GM21515 (cell line): ENCODE measurements around the gene BRD9.

Source experiments
- ATAC-seq: cut with Tn5 transposase; IDR thresholded peaks from one replicate; pipeline ENCODE4 v1.9.1; 2021; ENCODE audit not compliant: unreplicated experiment

Gene BRD9

GRCh38 chr5:905139-905642 is 12.6 kb upstream of the BRD9 start:
- no peak for ATAC-seq

- no peak for ATAC-seq
These were observed 11.1 kb upstream of the BRD9 start for GRCh38 chr5:903756-904096.

- ATAC-seq = no peak
These were observed 9.7 kb upstream of the BRD9 start for GRCh38 chr5:902129-902916.

GRCh38 chr5:900781-901180 is 8.2 kb upstream of the BRD9 start:
- ATAC-seq = no peak

- ATAC-seq = no peak
These were observed 1.1 kb upstream of the BRD9 start for GRCh38 chr5:893711-894110.

- peak; percentile 16 for ATAC-seq
These were observed 521 bp upstream of the BRD9 start for GRCh38 chr5:893137-893506.

GRCh38 chr5:891837-892393 is 686 bp downstream of the BRD9 start:
- ATAC-seq = peak; percentile 3

- no peak for ATAC-seq
These were observed 1.3 kb downstream of the BRD9 start for GRCh38 chr5:891117-891836.

GRCh38 chr5:889075-889710 is 3.4 kb downstream of the BRD9 start:
- ATAC-seq = no peak

- ATAC-seq = no peak
These were observed 4.0 kb downstream of the BRD9 start for GRCh38 chr5:888638-889035.

GRCh38 chr5:887947-888637 is 4.5 kb downstream of the BRD9 start:
- ATAC-seq = no peak

GRCh38 chr5:886716-887325 is 5.8 kb downstream of the BRD9 start:
- no peak for ATAC-seq

GRCh38 chr5:886036-886435 is 6.6 kb downstream of the BRD9 start:
- ATAC-seq = no peak

GRCh38 chr5:885529-885928 is 7.1 kb downstream of the BRD9 start:
- ATAC-seq = no peak

- ATAC-seq = no peak
These were observed 7.5 kb downstream of the BRD9 start for GRCh38 chr5:885127-885442.

- ATAC-seq = no peak
These were observed 8.1 kb downstream of the BRD9 start for GRCh38 chr5:884345-885126.

GRCh38 chr5:883475-884181 is 9.0 kb downstream of the BRD9 start:
- no peak for ATAC-seq

GRCh38 chr5:882253-883183 is 10.1 kb downstream of the BRD9 start:
- ATAC-seq = no peak
